EL (cell line): ENCODE measurements around the gene KRT80.

Source experiments
- DNase-seq: peaks from one replicate; pipeline ENCODE4 v3.0.0-alpha.2; 2016

KRT80 gene

DNA sequence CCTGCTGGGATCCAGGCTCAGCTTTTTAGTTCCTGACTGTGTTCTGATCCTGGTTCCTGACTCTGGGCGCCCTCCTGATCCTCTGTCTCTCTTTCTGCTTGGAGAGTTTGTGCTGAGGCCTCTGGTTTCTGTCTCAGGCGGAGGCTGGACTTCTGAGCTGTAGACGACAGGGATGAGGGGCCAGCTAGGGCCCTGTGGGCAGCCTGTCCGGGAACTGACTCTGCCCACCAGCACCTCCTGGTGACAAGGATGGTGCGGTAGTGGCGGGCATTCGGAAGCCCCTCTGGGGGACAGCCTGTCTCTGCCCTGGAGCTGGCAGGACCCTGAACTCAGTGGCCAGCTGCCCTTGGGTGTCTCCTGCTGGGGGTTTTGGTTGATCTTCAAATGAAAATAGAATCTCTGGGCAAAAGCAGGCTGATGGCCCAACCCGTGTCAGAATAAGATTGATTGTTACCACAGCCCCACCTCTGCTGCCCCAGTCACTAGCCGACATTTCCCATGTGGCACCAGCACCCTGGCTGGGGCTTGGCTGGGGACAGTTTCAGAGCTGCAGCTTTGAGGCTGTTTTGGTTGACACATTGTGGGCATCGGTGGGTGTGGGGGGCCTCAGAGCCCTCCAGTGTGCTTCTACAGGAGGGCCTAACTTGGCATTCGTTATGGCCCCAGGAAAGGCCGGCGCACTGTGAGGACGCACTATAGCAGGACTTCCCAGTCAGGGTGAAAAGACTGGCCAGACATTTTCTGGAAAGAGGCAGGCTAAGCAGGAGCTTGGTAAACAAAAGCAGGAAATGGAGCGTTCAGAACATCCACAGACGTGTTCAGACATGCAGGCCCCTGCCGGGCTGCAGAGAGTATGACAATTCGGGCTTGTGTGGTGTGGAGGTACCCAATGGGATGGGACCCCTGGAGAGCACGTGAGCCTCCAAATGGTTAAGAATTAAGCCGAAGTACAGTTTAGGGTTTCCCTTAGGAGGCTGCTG, 16.2 kb downstream of the KRT80 start:
- no peak for DNase-seq

DNA sequence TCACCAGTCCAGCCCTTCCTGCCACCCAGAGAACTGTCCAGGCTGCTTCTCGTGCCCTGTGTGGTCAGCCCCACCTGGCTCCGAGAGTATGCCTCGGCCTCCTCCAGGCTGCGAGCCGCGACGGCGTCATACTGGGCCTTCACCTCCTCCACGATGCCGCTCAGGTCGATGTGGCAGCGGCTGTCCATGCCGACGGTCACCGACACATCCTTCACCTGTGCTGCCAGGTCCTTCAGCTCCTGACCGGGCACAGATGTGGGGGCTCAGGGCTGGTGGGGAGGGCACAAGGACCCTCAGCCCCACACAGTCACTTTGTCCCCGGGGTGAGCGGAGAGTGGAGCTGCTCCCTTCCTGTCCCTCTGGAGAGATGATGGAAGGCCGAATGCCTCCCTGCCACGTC, 18.3 kb downstream of the KRT80 start:
- DNase-seq, result no peak

GRCh38 chr12:52172956-52173355, 18.9 kb downstream of the KRT80 start:
- no peak for DNase-seq

DNA sequence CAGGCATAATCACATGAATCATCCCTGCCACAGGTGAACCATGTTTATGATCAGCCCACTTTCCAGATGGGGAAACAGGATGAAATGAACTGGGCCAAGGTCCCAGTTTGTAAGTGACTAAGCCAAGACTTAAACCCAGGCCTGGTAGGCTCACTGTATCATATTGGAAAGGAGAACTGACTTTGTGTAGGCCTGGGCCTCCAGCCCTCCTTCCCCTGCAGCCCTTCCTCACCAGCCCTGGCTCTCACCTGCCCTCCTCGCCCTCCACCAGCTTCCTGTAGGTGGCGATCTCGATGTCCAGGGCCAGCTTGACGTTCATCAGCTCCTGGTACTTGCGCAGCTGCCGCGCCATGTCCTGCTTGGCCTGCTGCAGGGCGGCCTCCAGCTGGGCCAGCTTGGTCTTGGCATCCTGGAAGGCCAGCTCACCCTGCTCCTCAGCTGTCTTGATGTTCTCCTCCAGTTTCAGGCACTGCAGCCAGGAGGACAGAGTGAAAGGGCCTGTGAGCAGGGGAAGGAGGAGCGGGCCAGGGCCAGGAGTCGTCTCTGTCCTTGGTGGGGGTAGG, 19.8 kb downstream of the KRT80 start:
- DNase-seq, result peak; percentile 38

- no peak for DNase-seq
Observed at GRCh38 chr12:52170827-52171226, 21.0 kb downstream of the KRT80 start.

GRCh38 chr12:52169886-52170285, 21.9 kb downstream of the KRT80 start:
- no peak for DNase-seq

GRCh38 chr12:52168019-52168717, 23.6 kb downstream of the KRT80 start:
- DNase-seq, result peak; percentile 72

- DNase-seq, result no peak
Observed at GRCh38 chr12:52167526-52167925, 24.3 kb downstream of the KRT80 start.

GRCh38 chr12:52166672-52167071, 25.1 kb downstream of the KRT80 start:
- no peak for DNase-seq

GRCh38 chr12:52165096-52165855, 26.5 kb downstream of the KRT80 start:
- no peak for DNase-seq

DNA sequence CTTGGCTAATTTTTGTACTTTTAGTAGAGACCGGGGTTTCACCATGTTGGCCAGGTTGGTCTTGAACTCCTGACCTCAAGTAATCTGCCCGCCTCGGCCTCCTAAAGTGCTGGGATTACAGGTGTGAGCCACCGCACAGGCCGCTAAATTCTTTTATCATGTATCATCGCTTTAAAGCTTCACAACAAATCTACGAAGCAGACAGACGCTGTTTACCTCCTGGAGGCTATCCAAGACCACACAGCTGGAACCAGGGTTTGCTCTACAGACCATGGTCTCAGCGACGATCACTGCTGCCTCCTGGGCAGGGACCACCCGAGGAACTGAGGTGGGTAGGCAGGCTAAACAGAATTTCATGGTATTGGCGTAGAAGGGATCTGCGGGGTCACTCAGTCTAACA, 27.2 kb downstream of the KRT80 start:
- no peak for DNase-seq

DNA sequence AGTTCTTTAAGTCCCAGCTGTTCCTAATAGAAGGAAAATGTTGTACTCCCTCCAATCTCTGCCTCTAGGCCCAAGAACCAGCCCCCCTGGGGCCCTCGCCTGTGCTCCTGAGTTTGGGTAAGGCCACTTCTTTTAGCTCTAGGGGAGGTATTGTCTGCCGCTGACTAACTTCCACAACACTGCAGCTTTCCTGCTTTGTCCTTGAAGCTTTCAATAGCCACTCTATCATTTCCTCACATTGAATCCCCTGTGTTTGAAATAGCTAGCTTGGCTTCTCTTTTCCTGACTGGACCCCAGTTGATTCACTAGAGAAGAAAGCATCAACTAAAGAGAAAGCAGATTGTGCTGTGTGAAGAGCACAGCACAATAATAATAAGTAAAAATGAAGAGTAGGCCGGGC, 28.8 kb downstream of the KRT80 start:
- no peak for DNase-seq

DNA sequence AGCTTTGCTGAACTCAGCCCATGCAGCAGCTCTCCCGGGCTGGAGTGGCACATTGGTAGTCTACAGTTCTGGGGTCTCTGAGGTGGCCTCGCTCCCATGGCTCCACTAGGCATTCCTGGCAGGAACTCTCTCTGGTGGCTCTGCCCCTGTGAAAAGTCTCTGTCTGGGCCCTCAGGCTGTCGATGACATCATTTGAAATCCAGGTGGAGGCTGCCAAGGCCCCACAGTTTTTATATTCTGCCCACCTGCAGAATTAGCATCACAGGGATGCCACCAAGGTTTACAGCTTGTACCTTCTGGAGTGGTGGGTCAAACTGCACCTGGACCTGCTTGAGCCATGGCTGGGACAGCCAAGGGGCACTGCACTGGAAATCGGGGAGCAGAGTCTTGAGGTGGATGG, 31.6 kb downstream of the KRT80 start:
- no peak for DNase-seq

DNA sequence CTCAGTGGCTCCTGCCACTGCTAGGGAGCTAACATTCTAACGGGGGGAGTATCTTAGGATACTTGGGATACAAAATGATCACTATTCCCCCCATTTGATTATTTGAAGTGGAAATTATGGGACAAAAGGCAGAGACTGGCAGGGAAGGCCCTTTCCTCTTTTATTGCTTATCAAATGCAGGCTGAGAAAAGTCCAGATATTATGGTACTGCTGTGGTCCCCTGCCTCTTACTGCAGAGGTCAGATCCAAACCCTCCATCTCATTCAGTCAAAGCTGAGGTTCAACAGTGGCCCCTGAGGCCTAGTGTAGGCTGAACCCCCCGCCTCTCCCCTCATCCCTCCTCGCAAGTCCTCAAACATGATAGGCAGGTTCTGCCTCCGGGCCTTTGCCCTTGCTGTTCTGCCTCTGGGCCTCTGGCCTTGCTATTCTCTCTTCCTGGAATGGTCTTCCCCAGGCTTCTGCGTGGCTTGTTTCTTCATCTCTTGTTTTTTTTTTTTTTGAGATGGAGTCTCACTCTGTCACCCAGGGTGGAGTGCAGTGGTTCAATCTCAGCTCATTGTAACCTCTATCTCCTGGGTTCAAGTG, 34.2 kb downstream of the KRT80 start:
- DNase-seq, result no peak

GRCh38 chr12:52156757-52157565, 34.9 kb downstream of the KRT80 start:
- peak; percentile 63 for DNase-seq

GRCh38 chr12:52156311-52156710, 35.5 kb downstream of the KRT80 start:
- peak; percentile 52 for DNase-seq

DNA sequence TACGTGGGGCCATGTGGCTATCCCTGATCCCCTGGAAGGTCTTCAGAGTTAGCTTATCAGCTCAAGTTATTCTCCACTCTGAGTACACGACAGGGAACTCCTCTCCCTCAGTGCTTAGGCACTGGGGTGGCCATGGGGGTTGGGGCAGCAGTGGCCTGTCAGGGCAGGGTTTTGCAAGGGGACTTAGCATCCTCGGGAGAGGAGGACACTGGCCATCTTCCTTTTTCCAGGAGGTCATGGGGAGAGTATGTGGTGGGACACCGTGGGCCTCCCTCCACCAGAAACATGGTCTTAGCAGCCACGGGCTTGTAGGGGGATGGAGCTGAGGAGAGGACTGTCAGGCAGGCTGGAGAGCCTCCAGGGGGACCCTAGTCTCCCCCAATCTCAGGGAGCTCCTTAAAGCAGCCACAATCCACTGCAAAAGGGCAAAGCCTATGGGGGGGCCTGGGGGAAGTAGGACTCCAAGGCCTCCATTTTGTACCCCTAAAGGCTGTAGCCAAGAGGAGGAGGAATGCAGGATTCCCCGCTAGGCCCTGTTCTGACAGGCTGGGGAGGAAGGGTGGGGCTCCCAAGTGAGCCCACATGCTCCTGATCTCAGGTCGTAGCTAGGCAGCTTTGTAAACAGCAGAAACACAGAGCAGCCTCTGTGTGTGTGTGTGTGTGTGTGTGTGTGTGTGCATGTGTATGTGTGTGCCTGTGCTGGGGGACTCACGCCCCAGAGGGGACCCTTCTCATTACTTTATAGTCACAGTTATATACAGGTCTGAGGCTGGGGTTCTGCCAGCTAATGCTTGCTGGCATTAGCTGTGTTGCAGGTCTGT, 36.6 kb downstream of the KRT80 start:
- no peak for DNase-seq

DNA sequence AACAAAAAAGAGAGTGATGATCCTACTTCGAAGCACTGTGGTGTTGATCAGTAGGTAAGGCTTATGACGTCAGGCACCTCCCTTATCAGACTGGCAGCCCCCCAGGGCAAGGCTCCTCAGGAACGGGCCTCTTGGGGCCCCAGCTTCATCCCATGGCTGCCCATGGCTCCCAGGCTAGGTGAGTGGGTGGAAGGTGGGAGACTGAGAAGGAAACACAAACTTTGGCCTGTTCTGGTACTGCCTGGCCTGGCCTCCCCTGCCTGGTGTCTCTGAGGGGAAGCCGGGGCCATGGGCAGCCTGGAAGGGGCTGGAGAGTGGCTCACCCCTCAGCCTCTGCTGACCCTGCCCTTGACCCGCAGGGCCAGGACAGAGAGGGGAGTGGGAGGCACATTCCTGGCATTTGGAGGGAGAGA, 38.9 kb downstream of the KRT80 start:
- DNase-seq, result no peak

DNA sequence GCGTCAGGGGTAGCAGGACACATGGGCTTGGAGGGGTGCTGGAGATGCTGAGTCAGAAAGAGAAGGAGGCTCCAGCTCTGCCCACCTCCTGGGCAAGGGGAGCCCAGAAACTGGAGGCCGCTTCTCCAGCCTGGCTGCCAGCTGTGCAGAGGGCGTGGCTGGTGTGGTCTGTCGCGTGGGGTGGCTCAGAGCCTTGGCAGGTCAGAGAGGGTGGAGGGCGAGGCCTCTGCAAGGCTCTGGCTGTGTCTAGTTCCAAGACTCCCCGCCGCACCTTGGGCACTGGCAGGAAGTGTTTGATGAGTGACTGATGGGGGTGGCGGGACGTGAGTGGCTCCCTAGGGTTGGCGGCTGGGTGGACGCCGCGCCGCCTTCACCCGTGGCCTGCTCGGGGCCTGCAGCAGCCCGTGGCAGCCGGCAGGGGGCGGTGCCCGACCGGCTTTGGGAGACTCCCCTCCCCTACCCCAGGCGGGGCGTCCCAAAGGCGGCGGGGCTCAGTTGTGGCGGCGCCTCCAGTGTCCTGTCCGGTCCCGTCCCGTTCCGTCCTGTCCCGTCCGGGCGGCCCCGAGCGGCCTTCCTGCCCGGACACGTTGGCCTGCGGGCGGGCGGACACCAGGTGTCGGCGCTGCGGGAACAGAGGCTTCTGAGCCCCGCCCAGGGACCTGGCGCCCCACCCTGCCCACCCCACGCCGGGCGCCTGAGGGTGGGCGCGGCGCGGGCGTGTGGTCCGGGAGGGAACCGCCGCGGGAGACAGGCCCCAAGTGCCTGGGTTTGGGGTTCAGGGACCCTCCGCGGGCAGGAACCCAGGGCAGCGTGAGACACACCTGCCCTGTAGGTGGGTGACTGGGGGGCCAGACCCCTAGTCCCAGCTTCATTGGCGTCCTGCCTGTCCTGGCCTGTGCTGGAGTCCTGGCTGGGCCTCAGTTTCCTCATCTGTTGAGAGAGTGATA, 39.7 kb downstream of the KRT80 start:
- peak; percentile 64 for DNase-seq
